DMS 273 (cell line): ENCODE data around the gene TSPAN3.
A peak's percentile ranks its signal among the peaks of the same experiment; 100 is the strongest.

Experiments used
- DNase-seq: peaks from one replicate; lab custom pipeline; 2025; ENCODE audit not compliant: unreplicated experiment; lab: John Stamatoyannopoulos, UW

Gene TSPAN3

GRCh38 chr15:77070495-77071304 lies at the start of gene TSPAN3:
Gene TSPAN3 (minus strand): TSS chr15:77071109. CDS start chr15:77070954, 155 bp downstream.
- peak; percentile 96 for DNase-seq

DNA sequence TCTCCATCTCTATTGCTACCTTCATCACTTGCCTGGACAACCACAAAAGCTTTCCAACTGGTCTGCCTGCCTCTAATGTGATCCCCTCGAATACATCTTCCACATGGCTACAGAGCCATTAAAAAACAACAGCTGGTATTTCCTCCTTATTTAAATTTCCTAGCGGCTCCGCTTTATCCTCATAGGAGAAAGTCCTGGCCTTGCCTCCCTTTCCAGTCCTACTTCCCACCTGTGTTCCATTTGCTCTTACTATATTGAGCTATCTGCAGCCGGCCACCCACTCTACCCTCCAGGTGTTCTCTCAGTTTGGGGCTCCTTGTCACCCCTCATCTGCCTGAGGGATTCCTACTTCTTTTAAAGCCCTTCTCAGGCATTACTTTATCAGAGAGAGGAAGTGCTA lies 49.7 kb upstream of the TSPAN3 start:
- DNase-seq, result peak; percentile 21

DNA sequence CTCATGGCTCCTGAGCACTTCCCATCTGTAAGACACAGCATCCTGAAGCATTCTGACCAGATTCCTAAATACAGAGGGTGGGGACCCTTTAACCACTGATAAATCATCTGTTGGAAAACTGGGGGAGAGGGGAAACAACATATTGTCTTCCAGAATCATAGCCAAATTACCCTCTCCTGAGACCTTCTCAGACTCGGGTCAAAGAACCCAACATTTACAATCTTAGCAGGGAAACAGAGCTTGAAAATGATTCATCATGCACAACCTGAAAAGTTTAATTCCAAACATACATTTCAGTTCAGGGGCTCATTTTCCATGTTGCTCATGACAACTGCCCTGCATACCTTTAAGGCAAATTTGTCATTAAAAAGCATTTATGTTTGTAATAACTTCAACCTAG lies 48.5 kb upstream of the TSPAN3 start:
- no peak for DNase-seq

- peak; percentile 69 for DNase-seq
These were observed 48.0 kb upstream of the TSPAN3 start for GRCh38 chr15:77118882-77119321.

DNA sequence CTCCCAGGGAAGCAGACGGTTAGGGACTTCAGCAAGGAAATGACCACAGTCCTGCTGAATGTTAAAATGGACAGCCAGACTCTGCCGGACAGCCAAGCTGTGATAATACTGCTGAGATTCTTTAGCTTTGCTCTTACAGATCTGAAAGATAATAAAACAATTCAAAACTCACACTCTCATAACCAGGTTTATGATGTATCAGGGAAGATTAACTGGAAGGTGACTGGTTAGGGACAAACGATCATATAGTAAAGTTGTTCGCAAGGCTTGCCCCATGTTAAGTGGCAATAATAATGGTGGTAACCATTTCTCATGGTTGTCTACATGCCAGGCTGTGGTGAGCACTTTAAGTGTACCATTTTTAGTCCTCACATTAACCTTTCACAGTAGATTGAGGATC lies 44.3 kb upstream of the TSPAN3 start:
- no peak for DNase-seq

- DNase-seq, result no peak
These were observed 42.1 kb upstream of the TSPAN3 start for GRCh38 chr15:77112838-77113504.

DNA sequence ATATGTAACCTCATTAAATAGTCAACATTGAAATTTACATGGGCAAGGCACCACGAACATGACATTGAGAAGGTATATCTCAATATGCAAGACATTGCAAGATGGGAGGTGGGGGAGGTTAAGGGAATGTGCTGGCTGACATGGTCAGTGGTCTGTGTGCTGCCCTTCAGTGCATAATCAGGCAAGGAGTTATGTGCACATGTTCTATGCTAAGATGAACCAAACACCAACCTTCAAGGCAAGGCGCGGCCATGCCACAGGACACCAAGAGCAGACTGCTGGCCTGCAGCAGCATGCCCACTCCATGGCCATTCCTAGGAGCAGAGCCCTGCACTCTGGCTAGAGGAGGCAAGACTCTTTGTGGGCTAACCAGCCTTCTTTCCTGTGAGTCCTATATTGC lies 40.9 kb upstream of the TSPAN3 start:
- no peak for DNase-seq

GRCh38 chr15:77107531-77108355 lies 36.8 kb upstream of the TSPAN3 start:
- peak; percentile 65 for DNase-seq

DNA sequence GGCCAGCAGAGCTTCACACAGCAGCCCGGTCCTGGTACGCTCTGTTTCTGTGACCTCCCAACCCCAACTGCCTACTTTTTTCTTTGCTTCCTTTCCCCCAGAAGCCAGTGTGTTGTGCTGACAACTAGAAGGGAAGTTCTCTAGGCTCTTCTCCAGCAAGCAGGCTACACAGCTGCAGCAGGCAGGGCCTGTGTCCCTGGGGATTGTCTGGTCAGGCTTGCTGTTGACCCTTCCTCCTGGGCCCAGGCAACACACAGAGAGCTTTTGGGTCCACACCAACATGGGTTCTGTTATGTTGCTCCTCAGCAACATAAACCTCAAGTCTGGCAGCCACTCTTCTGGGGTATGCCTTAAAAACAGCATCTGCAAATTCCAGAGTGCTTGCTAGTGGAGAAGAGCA lies 36.2 kb upstream of the TSPAN3 start:
- DNase-seq, result no peak

DNA sequence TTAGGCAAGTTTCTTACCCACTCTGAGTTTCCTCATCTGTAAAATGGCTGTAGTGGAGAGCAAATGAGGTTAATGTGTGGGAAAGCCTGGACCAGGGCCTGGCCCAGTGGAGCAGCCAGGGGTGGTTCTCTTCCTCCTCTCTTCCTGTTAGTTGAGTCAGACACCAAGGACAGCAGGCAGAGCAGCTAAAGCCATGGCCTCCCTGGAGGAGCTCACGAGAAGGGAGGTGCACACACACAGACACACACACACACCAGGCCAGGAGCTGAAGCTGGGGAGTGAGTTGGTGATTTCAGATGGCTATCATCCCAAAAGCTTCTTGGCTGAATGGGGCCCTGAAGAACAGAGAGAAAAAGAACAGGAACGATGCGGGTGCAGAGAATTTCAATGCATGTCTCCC lies 33.2 kb upstream of the TSPAN3 start:
- no peak for DNase-seq

GRCh38 chr15:77099741-77100463 lies 29.0 kb upstream of the TSPAN3 start:
- no peak for DNase-seq

GRCh38 chr15:77098572-77098971 lies 27.7 kb upstream of the TSPAN3 start:
- DNase-seq, result no peak

GRCh38 chr15:77097921-77098320 lies 27.0 kb upstream of the TSPAN3 start:
- peak; percentile 38 for DNase-seq

DNA sequence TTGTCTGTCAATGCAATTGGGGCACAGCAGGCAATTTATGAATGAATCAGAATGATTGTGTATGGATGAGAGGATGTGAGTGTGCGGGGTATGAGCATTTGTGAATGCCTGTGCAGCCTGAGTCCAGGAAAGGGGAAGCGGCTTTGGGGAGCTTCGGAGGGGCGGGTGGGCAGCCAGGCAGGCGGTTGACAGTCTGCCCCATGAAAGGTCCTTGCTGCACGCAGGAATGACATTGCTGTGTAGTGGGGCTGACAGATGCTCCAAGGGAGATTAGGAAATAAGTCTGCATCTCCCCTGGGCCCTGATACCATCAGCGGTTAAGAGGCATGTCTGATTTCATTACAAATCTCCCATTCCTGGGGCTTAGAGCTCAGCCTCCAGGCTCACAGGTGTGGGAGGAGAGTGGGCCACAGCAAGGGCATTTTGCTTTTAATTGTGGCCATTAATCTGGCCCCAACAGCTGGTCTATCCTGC lies 26.4 kb upstream of the TSPAN3 start:
- peak; percentile 44 for DNase-seq

- no peak for DNase-seq
These were observed 25.6 kb upstream of the TSPAN3 start for GRCh38 chr15:77096541-77096940.

DNA sequence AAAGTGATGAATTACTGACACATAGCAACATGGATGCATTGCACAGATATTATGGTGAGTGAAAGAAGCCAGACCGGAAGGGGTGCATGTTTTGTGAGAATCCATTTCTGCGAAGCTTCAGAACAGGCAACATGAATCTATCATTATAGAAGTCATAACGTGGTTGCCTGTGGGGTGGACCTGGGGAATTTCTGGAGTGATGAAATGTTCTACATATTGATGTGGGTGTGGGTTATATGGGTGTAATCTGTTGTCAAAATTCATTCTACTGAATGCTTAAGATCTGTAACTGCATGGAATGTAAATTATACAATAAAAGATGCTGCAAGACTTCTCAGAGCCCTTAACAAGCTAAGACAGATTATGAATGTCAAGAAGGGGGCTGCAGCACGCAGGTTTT lies 25.2 kb upstream of the TSPAN3 start:
- no peak for DNase-seq

DNA sequence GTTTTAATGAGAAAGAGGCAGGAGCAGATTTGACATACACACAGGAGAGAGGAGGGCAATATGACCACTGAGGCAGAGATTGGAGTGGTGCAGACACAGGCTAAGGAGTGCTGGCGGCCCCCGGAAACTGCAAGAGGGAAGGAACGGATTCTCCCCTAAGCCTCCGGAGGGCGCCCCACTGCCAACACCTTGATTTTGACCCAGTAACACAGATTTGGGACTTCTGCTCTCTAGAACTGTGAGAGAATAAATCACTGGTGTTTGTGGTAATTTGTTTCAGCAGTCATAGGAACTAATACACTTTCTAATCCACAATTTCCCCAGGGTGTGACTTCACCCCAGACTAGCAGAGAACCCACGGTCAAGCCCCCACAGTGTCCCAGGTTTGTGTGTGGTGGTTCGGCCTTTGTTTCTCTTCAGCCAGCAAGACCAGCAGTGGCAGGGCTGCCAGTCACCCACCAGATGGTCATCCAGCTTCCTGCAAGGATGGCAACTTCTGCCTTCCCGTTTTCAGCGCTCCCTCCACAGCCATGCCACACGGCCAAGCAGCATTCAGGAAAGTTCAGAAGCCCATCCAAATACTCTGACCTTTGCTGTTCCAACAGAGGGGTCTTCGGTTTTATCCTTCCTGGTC lies 23.6 kb upstream of the TSPAN3 start:
- DNase-seq, result peak; percentile 29

DNA sequence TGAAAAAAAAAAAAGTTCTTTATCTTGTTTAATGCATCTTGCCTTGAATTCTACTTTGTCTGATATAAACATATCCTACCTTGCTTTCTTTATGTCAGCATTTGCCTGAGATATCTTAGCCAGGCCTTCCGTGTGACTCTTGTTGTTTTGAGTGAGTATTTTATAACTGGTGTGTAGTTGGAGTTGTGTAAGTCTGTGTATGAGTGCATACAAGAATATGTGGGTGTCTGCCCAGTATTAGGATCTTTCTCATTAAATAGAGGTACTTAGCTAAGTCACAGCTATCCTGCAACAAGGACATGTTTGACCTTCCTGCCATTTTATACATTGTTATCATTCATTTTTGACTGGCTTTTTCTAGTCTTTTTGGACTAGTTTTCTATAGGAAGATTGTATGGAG lies 22.5 kb upstream of the TSPAN3 start:
- DNase-seq, result no peak

DNA sequence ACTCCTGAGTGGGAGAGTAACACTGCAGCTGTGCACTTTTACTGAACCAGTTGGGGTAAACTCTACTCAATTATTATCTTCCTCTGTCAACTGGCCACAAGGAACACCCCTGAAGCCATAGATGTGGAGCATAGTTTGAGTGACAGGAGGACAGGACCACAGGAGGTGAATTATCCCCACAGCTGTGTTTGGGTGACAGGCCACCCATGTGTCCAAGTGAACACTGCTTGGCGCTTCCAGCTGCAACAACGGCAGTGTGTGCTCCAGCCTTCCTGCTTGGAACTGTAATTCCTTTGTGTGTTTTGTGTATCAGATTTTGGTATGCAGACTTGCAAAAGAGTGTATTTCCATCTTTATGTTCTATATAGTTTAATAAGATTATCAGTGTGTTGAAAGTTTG lies 20.2 kb upstream of the TSPAN3 start:
- DNase-seq, result no peak

GRCh38 chr15:77087213-77087612 lies 16.3 kb upstream of the TSPAN3 start:
- DNase-seq, result no peak
